Motor neuron (in vitro differentiated cells): ENCODE measurements around the gene P2RY11. TPM values are rescaled to one million over a fixed set of nuclear protein-coding genes. Genes with fewer than 3 reads are reported as not detected.

Experiments used
- total RNA-seq, 8 experiments: library from RNA; unstranded; fragments of 300-600 nt; gene quantifications; 2 replicates each; pipeline versions ENCODE4 v1.2.3 to v1.2.4, GENCODE V29; 2022

Gene P2RY11
- total RNA-seq, 8 experiments from 2014 or later, result 2.1 to 12.2 (median 4.9) TPM

Other genes with a start within 250 kb of the P2RY11 start
- gene OLFM2, start 175.2 kb upstream of the P2RY11 start, total RNA-seq, result 10 to 100 TPM in 6 of 8 experiments, 1 to 10 TPM in 2; 2.1 to 53.1 (median 32.9) TPM
- 1 to 10 TPM in 1 of 8 experiments, under 1 TPM in 5, not detected in 2; 0.07 to 5.3 (median 0.19) TPM for gene COL5A3, start 101.2 kb upstream of the P2RY11 start, total RNA-seq
- 1 to 10 TPM in 1 of 8 experiments, under 1 TPM in 2, not detected in 5; 0.37 to 2.2 (median 0.97) TPM for gene RDH8, start 98.2 kb upstream of the P2RY11 start, total RNA-seq
- gene SHFL, start 25.4 kb upstream of the P2RY11 start, total RNA-seq, result 10 to 100 TPM in 4 of 8 experiments, 1 to 10 TPM in 4; 2.2 to 29.4 (median 12.0) TPM
- gene ANGPTL6, start 9.0 kb upstream of the P2RY11 start, total RNA-seq, result 1 to 10 TPM in 2 of 8 experiments, under 1 TPM in 6; 0.11 to 1.2 (median 0.35) TPM
- 10 to 100 TPM; 27.2 to 92.1 (median 47.3) TPM for gene PPAN, start 5.3 kb upstream of the P2RY11 start, total RNA-seq
- 100 to 1,000 TPM; 180 to 352 (median 242) TPM for gene EIF3G, start 8.2 kb downstream of the P2RY11 start, total RNA-seq
- gene DNMT1, start 83.3 kb downstream of the P2RY11 start, total RNA-seq, result 10 to 100 TPM; 16.9 to 92.4 (median 37.4) TPM
- gene S1PR2, start 119.6 kb downstream of the P2RY11 start, total RNA-seq, result 10 to 100 TPM in 4 of 8 experiments, 1 to 10 TPM in 4; 1.5 to 14.8 (median 10.1) TPM
- 10 to 100 TPM; 17.9 to 80.5 (median 34.4) TPM for gene MRPL4, start 140.5 kb downstream of the P2RY11 start, total RNA-seq
- gene ICAM1, start 159.4 kb downstream of the P2RY11 start, total RNA-seq, result 10 to 100 TPM in 4 of 8 experiments, 1 to 10 TPM in 2, under 1 TPM in 2; 0.22 to 72.6 (median 9.7) TPM
- under 1 TPM in 1 of 8 experiments, not detected in 7; 0.14 TPM for gene ICAM4, start 175.3 kb downstream of the P2RY11 start, total RNA-seq
- 10 to 100 TPM in 2 of 8 experiments, 1 to 10 TPM in 5, under 1 TPM in 1; 0.71 to 33.1 (median 4.8) TPM for gene ICAM5, start 178.3 kb downstream of the P2RY11 start, total RNA-seq
- gene ZGLP1, start 198.1 kb downstream of the P2RY11 start, total RNA-seq, result 1 to 10 TPM; 3.4 to 7.2 (median 4.4) TPM
- 10 to 100 TPM; 12.7 to 37.8 (median 18.8) TPM for gene FDX2, start 204.3 kb downstream of the P2RY11 start, total RNA-seq
- 10 to 100 TPM in 3 of 8 experiments, 1 to 10 TPM in 5; 4.3 to 31.8 (median 8.1) TPM for gene RAVER1, start 221.8 kb downstream of the P2RY11 start, total RNA-seq
- 1 to 10 TPM in 7 of 8 experiments, under 1 TPM in 1; 0.73 to 3.5 (median 2.2) TPM for gene ICAM3, start 227.9 kb downstream of the P2RY11 start, total RNA-seq